ENCODE results near the gene SLC30A4. TPM values are rescaled to one million over a fixed set of nuclear protein-coding genes. Genes with fewer than 3 reads are reported as not detected.

The SLC30A4 gene
- total RNA-seq, 2 donors from 2014 or later, result 0.53 to 1.2 TPM

DNA sequence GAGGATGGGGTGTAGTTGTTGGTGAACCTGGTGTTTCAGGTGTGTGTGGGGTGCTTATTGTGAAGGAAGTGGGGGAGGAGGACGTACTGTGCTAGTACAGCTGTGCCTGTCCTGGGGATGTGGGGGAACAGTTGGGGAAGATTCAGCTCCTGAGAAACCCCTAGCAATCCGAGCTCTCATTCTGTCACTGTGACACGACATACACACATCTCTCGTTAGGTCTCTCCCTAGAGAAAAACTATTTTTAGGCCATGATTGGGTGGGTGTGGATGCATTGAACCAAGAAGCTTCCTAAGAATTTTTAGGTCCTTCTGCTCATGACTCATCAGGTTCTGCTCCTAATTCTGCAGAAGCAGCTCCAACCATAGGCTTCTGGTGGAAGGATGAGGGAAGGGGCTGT is 54.3 kb downstream of the SLC30A4 start:
- Mint-ChIP-seq H3K9me3 (peaks cover 5% of the 10 kb centered on the region), H3K27me3 (ENCODE audit: insufficient read depth) (peaks cover 91% of the 10 kb centered on the region), H3K4me1 (peaks cover 48% of the 10 kb centered on the region), H3K4me3 (no peak overlapping the region), H3K36me3 (ENCODE audit: low read depth) (no peaks in the 10 kb centered on the region), H3K27ac (no peak overlapping the region)
- Histone ChIP-seq H3K36me3 (ENCODE audit: control insufficient read depth, insufficient read depth, low read length) (no peaks in the 10 kb centered on the region), H3K27ac (ENCODE audit: low read depth, low read length) (no peak overlapping the region), H3K9me3 (ENCODE audit: control insufficient read depth, low read length) (no peaks in the 10 kb centered on the region), H3K9ac (ENCODE audit: extremely low read depth, low read length, poor library complexity, severe bottlenecking) (no peak overlapping the region), H3K4me1 (ENCODE audit: control insufficient read depth, insufficient read depth, low read length) (peaks cover 15% of the 10 kb centered on the region), H3K4me3 (ENCODE audit: low read length) (no peak overlapping the region), H3K27me3 (ENCODE audit: control insufficient read depth, insufficient read depth, low read length, poor library complexity, severe bottlenecking) (peaks cover 21% of the 10 kb centered on the region)
- DNase-seq, result no peak
- 77 to 83% methylated on average over 1 to 4 of the region's 4 CpGs for WGBS, 2 experiments (ENCODE audit: insufficient coverage in 1 of 2, insufficient read length in 1 of 2)
- TF ChIP-seq, protein P1, sequence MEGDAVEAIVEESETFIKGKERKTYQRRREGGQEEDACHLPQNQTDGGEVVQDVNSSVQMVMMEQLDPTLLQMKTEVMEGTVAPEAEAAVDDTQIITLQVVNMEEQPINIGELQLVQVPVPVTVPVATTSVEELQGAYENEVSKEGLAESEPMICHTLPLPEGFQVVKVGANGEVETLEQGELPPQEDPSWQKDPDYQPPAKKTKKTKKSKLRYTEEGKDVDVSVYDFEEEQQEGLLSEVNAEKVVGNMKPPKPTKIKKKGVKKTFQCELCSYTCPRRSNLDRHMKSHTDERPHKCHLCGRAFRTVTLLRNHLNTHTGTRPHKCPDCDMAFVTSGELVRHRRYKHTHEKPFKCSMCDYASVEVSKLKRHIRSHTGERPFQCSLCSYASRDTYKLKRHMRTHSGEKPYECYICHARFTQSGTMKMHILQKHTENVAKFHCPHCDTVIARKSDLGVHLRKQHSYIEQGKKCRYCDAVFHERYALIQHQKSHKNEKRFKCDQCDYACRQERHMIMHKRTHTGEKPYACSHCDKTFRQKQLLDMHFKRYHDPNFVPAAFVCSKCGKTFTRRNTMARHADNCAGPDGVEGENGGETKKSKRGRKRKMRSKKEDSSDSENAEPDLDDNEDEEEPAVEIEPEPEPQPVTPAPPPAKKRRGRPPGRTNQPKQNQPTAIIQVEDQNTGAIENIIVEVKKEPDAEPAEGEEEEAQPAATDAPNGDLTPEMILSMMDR (conservative IDR thresholded peaks at IDR 0.05), result no peak

DNA sequence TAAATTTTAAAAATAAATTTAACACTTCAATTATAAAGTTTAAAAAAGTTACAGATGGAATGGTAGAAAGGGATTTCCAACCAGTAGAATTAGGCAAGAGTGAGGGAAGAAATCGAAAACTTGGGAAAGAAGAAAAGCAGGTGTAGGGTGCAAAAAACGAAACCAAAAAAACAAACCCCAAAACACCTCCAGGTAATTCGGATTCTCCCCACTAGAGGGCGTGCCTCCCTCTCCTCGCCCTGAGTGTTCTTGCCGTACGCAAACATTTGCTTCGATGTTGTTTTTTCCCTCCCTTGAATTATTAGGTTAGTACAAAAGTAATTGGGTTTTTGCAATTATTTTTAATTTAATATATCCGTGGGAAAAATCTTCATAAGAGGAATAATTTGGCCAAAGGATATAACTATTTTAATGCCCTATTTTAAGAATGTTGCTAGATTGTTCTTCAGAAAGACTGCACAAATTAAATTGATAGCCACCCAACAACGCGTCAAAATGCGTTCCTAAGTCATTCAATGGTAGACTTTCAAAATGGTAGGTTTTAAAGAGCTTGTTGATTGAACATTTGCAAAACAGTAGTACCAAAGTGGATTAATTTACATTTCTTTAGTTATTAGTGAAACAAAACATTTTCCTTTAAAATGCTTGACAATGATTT is 63.7 kb downstream of the SLC30A4 start:
- H3K4me3 Mint-ChIP-seq, result no peak overlapping the region
- H3K27me3 Mint-ChIP-seq (ENCODE audit: insufficient read depth), result peaks cover 40% of the 10 kb centered on the region
- WGBS, 2 experiments (ENCODE audit: insufficient coverage in 1 of 2, insufficient read length in 1 of 2), result 9 to 14% methylated on average over 3 to 12 of the region's 12 CpGs
- H3K9me3 Mint-ChIP-seq, result peaks cover 3% of the 10 kb centered on the region
- Histone ChIP-seq H3K36me3 (ENCODE audit: control insufficient read depth, insufficient read depth, low read length) (no peaks in the 10 kb centered on the region), H3K9ac (ENCODE audit: extremely low read depth, low read length, poor library complexity, severe bottlenecking) (no peak overlapping the region), H3K27ac (ENCODE audit: low read depth, low read length) (no peak overlapping the region), H3K4me3 (ENCODE audit: low read length) (no peak overlapping the region), H3K27me3 (ENCODE audit: control insufficient read depth, insufficient read depth, low read length, poor library complexity, severe bottlenecking) (peaks cover 27% of the 10 kb centered on the region), H3K4me1 (ENCODE audit: control insufficient read depth, insufficient read depth, low read length) (no peaks in the 10 kb centered on the region), H3K9me3 (ENCODE audit: control insufficient read depth, low read length) (no peaks in the 10 kb centered on the region)
- DNase-seq, result peak; percentile 89
- peaks cover 4% of the 10 kb centered on the region for H3K4me1 Mint-ChIP-seq
- H3K36me3 Mint-ChIP-seq (ENCODE audit: low read depth), result no peaks in the 10 kb centered on the region
- TF ChIP-seq, protein P1 (conservative IDR thresholded peaks at IDR 0.05), result peak; percentile 94
- H3K27ac Mint-ChIP-seq, result no peak overlapping the region

GRCh38 chr15:45457641-45458539 is 64.7 kb downstream of the SLC30A4 start:
- Histone ChIP-seq H3K27me3 (ENCODE audit: control insufficient read depth, insufficient read depth, low read length, poor library complexity, severe bottlenecking) (peaks cover 27% of the 10 kb centered on the region), H3K9ac (ENCODE audit: extremely low read depth, low read length, poor library complexity, severe bottlenecking) (no peak overlapping the region), H3K9me3 (ENCODE audit: control insufficient read depth, low read length) (no peaks in the 10 kb centered on the region), H3K4me1 (ENCODE audit: control insufficient read depth, insufficient read depth, low read length) (no peaks in the 10 kb centered on the region), H3K27ac (ENCODE audit: low read depth, low read length) (no peak overlapping the region), H3K36me3 (ENCODE audit: control insufficient read depth, insufficient read depth, low read length) (no peaks in the 10 kb centered on the region), H3K4me3 (ENCODE audit: low read length) (peak overlapping the region; percentile 72)
- Mint-ChIP-seq H3K36me3 (ENCODE audit: low read depth) (no peaks in the 10 kb centered on the region), H3K9me3 (peaks cover 10% of the 10 kb centered on the region), H3K27me3 (ENCODE audit: insufficient read depth) (peaks cover 42% of the 10 kb centered on the region), H3K4me1 (peaks cover 4% of the 10 kb centered on the region), H3K27ac (peak overlapping the region; percentile 86), H3K4me3 (peak overlapping the region; percentile 27)
- TF ChIP-seq, protein P1 (conservative IDR thresholded peaks at IDR 0.05), result peak; percentile 82
- WGBS, 2 experiments (ENCODE audit: insufficient coverage in 1 of 2, insufficient read length in 1 of 2), result 17 to 24% methylated on average over 13 to 15 of the region's 17 CpGs
- peak; percentile 88 for DNase-seq
